GM21390 (cell line): Measurements from ENCODE around the gene AK4.

Experiments
- ATAC-seq: cut with Tn5 transposase; IDR thresholded peaks from one replicate; pipeline ENCODE4 v1.9.1; 2021; ENCODE audit not compliant: unreplicated experiment

The AK4 gene

GRCh38 chr1:65269612-65270011 is 121.6 kb downstream of the AK4 start:
- no peak for ATAC-seq

- no peak for ATAC-seq
These were observed 128.4 kb downstream of the AK4 start for GRCh38 chr1:65276197-65276939.

DNA sequence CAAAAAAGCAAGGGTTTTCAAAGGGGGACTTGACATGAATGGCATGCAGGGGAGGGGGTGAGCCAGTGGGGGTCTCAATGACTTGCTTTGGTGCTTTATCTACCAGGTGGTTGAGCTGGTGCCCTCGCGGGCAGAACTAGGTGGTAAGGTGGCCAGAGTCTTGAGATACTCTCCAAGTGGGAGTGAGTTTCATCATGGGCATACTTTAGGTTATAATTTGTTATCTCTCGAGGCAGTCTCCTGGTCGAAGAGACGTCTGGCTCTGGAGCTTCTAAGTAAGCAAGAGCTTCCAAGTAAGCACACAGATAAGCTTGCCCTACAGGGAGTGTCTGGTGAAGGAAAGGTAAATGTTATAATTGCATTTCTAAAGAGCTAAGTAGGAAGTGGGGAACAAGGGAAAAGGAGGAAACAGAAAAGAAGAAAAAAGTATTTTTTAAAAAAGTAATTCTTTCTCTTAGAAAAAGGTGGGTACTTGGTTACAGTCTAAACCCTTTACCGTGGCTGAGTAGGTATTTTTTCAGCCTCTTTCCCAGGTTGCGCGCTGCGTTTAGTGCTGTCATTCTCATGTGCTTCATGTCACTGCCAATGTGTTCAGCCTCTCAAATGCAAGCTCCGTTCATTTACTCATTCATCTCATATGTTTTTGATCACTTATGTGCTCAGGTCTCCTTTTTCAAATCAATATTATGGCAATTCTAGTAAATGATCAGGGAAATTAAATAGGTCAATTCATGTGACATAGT is 129.8 kb downstream of the AK4 start:
- no peak for ATAC-seq

- no peak for ATAC-seq
These were observed 130.5 kb downstream of the AK4 start for GRCh38 chr1:65278376-65279069.

DNA sequence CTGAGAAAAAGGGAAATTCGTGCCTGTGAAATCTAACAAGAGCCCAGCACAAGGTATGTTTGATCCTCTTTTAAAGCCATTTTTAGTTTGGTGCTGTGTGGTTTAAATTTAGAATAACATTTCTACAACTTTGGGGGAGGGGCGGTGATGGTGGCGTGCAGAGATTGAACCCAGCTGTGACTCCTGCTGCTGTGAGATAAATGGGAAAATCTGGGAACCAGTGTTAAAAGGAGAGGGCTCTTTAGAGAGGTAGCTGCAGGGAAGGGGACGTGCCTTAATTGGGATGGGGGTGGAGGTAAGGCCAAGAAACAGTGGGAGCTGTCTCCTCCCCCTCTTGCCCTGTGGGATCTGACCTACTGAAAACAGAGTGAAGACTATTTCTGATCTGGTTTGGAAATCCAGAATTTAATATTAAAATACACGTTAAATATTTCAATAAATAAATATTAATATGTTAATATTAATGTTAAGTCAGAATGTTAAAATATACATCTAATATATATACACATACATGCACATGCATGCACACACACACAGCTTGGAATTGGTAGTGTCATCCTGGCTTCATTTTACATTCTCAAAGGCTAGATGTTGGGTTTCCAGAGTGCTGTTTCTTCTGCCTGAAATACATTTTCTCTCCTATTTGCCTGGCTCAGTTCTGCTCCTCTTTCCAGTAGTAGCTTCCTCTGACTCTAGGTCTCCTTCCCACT is 131.2 kb downstream of the AK4 start:
- ATAC-seq: no peak
